ENCODE data around the gene PHKB.

Gene PHKB

GRCh38 chr16:47492036-47492427 lies 30.9 kb downstream of the PHKB start:
- H3K9ac ChIP-seq (ENCODE audit: low read length) = no peak overlapping the region

GRCh38 chr16:47492428-47493377 lies 31.6 kb downstream of the PHKB start:
- H3K4me3 ChIP-seq (ENCODE audit: low read length) = no peak overlapping the region
- no peaks in the 10 kb centered on the region for H3K27me3 ChIP-seq (replicated peaks; ENCODE audit: insufficient read depth, low read length)
- no peaks in the 10 kb centered on the region for H4K20me1 ChIP-seq (ENCODE audit: insufficient read depth, low read length)
- no peak overlapping the region for H3K27ac ChIP-seq (ENCODE audit: low read length)
- H2AFZ ChIP-seq (ENCODE audit: low read length) = no peak overlapping the region
- H3K4me1 ChIP-seq (ENCODE audit: low read length) = peaks cover 3% of the 10 kb centered on the region
- H3K9me2 ChIP-seq (replicated peaks; ENCODE audit: insufficient read depth, low read length) = no peaks in the 10 kb centered on the region
- no peaks in the 10 kb centered on the region for H3K9me3 ChIP-seq (replicated peaks; ENCODE audit: insufficient read depth, low read length)
- H3K79me2 ChIP-seq (ENCODE audit: low read length) = peaks cover 18% of the 10 kb centered on the region; the same call in 1 of the 2 replicates
- H3K36me3 ChIP-seq (replicated peaks; ENCODE audit: insufficient read depth, low read length) = no peaks in the 10 kb centered on the region
- no peak for TF ChIP-seq EZH2phosphoT487 (IDR thresholded peaks at IDR 0.05; ENCODE audit: low read length)
- TF ChIP-seq CTCF (IDR thresholded peaks at IDR 0.05; ENCODE audit: low read length) = no peak
- TF ChIP-seq EZH2 (optimal IDR thresholded peaks at IDR 0.05; ENCODE audit: low read depth, low read length) = no peak
- H3K4me2 ChIP-seq (ENCODE audit: low read depth, low read length) = no peak overlapping the region
- no peak overlapping the region for H3K9ac ChIP-seq (ENCODE audit: low read length)
- DNase-seq = no peak
- H3F3A ChIP-seq (ENCODE audit: insufficient read depth, low read length) = peaks cover 8% of the 10 kb centered on the region; the same call in 1 of the 2 replicates

More at GRCh38 chr16:47492036-47492427, 30.9 kb downstream of the PHKB start:
- Histone ChIP-seq H3F3A (ENCODE audit: insufficient read depth, low read length) (peaks cover 8% of the 10 kb centered on the region; the same call in 1 of the 2 replicates), H3K36me3 (replicated peaks; ENCODE audit: insufficient read depth, low read length) (no peaks in the 10 kb centered on the region), H2AFZ (ENCODE audit: low read length) (no peak overlapping the region), H3K4me3 (ENCODE audit: low read length) (no peak overlapping the region), H3K4me2 (ENCODE audit: low read depth, low read length) (no peak overlapping the region), H3K9me3 (replicated peaks; ENCODE audit: insufficient read depth, low read length) (no peaks in the 10 kb centered on the region), H3K27ac (ENCODE audit: low read length) (no peak overlapping the region), H4K20me1 (ENCODE audit: insufficient read depth, low read length) (no peaks in the 10 kb centered on the region), H3K9me2 (replicated peaks; ENCODE audit: insufficient read depth, low read length) (no peaks in the 10 kb centered on the region), H3K79me2 (ENCODE audit: low read length) (peaks cover 21% of the 10 kb centered on the region; the same call in 1 of the 2 replicates), H3K27me3 (replicated peaks; ENCODE audit: insufficient read depth, low read length) (no peaks in the 10 kb centered on the region), H3K4me1 (ENCODE audit: low read length) (peaks cover 4% of the 10 kb centered on the region)
- TF ChIP-seq EZH2 (optimal IDR thresholded peaks at IDR 0.05; ENCODE audit: low read depth, low read length) (no peak), CTCF (IDR thresholded peaks at IDR 0.05; ENCODE audit: low read length) (no peak), EZH2phosphoT487 (IDR thresholded peaks at IDR 0.05; ENCODE audit: low read length) (no peak)
- no peak for DNase-seq

- peak; percentile 21 for DNase-seq
- H3K27me3 ChIP-seq (replicated peaks; ENCODE audit: insufficient read depth, low read length) = no peaks in the 10 kb centered on the region
- H3K9ac ChIP-seq (ENCODE audit: low read length) = no peak overlapping the region
- H4K20me1 ChIP-seq (ENCODE audit: insufficient read depth, low read length) = no peaks in the 10 kb centered on the region
- no peak overlapping the region for H3K4me3 ChIP-seq (ENCODE audit: low read length)
- peaks cover 8% of the 10 kb centered on the region; the same call in 1 of the 2 replicates for H3F3A ChIP-seq (ENCODE audit: insufficient read depth, low read length)
- H3K36me3 ChIP-seq (replicated peaks; ENCODE audit: insufficient read depth, low read length) = no peaks in the 10 kb centered on the region
- TF ChIP-seq EZH2phosphoT487 (IDR thresholded peaks at IDR 0.05; ENCODE audit: low read length) = no peak
- no peak for TF ChIP-seq EZH2 (optimal IDR thresholded peaks at IDR 0.05; ENCODE audit: low read depth, low read length)
- no peak for TF ChIP-seq CTCF (IDR thresholded peaks at IDR 0.05; ENCODE audit: low read length)
- H3K79me2 ChIP-seq (ENCODE audit: low read length) = peaks cover 13% of the 10 kb centered on the region; the same call in 1 of the 2 replicates
- H3K9me3 ChIP-seq (replicated peaks; ENCODE audit: insufficient read depth, low read length) = no peaks in the 10 kb centered on the region
- peak overlapping the region; percentile 58 for H3K4me2 ChIP-seq (ENCODE audit: low read depth, low read length)
- no peak overlapping the region for H2AFZ ChIP-seq (ENCODE audit: low read length)
- no peaks in the 10 kb centered on the region for H3K9me2 ChIP-seq (replicated peaks; ENCODE audit: insufficient read depth, low read length)
- H3K4me1 ChIP-seq (ENCODE audit: low read length) = peaks cover 3% of the 10 kb centered on the region
- H3K27ac ChIP-seq (ENCODE audit: low read length) = no peak overlapping the region; the same call in 1 of the 2 replicates
Measured at GRCh38 chr16:47493381-47494337, 32.5 kb downstream of the PHKB start.

All from MM.1S (cell line).